Ovary (tissue), 3 donors: ENCODE results near the gene LRRC58.

Experiments used
- EP300 ChIP-seq: sonication (generic); formaldehyde crosslinking; IDR thresholded peaks from one replicate; pipeline ENCODE4 v1.6.1; 2017; ENCODE audit warnings: antibody characterized with exemption
- POLR2A ChIP-seq: fragments of 450-650 bp; IDR thresholded peaks from one replicate; pipeline ENCODE4 v1.6.1; 2017; ENCODE audit warnings: antibody characterized with exemption, mild to moderate bottlenecking, moderate library complexity
- TF ChIP-seq, protein P1 (sequence below), 3 donors: fragments of 450-650 bp in 2 of 3; fragments of 200-600 bp in 1 of 3; IDR thresholded peaks; one replicate each; pipeline versions ENCODE4 v1.5.1 to v1.8.0; 2016 to 2022; ENCODE audit warnings: antibody characterized with exemption in 3 of 3, mild to moderate bottlenecking in 1 of 3
- donor health status: DM: no; HTN: no; CAD: no.

DNA sequence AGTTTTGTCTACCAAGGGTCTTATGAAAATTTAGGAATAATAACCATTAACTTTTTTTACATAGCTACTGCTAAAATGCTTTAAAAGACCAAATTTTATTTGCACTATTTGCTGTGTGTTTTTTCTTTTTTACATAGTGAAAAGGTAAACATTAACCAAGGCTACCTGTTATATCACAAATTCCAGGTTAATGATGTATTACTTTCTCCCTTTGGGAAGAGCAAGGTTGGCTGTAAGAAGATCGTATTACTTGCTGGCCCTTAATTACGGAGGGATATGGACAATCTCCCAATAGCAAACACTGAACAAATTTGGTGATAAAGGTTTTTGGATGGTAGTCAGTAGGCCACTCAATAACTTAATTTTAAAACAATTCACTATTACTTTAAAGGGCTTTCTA, 22.4 kb downstream of the LRRC58 start:
- TF ChIP-seq, protein P1, sequence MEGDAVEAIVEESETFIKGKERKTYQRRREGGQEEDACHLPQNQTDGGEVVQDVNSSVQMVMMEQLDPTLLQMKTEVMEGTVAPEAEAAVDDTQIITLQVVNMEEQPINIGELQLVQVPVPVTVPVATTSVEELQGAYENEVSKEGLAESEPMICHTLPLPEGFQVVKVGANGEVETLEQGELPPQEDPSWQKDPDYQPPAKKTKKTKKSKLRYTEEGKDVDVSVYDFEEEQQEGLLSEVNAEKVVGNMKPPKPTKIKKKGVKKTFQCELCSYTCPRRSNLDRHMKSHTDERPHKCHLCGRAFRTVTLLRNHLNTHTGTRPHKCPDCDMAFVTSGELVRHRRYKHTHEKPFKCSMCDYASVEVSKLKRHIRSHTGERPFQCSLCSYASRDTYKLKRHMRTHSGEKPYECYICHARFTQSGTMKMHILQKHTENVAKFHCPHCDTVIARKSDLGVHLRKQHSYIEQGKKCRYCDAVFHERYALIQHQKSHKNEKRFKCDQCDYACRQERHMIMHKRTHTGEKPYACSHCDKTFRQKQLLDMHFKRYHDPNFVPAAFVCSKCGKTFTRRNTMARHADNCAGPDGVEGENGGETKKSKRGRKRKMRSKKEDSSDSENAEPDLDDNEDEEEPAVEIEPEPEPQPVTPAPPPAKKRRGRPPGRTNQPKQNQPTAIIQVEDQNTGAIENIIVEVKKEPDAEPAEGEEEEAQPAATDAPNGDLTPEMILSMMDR (IDR thresholded peaks at IDR 0.05): no peak
- no peak for TF ChIP-seq POLR2A
- no peak for TF ChIP-seq EP300
